OCI-LY3 (cell line): ENCODE results near the gene WFS1.

ENCODE experiments used
- CTCF ChIP-seq: fragments of 200-600, 300-600 bp; sonication (generic); IDR thresholded peaks from 2 replicates; pipeline ENCODE4 v1.5.1; 2014; ENCODE audit warnings: antibody characterized with exemption, low read length, low read depth
- EZH2phosphoT487 ChIP-seq: fragments of 200-600 bp; shearing (Covaris generic); IDR thresholded peaks from 2 replicates; pipeline ENCODE4 v1.6.1; 2018; ENCODE audit warnings: antibody characterized with exemption, mixed run types, low read depth

GRCh38 chr4:6272863-6273660 lies 3.4 kb downstream of the WFS1 start:
- TF ChIP-seq CTCF (no peak), EZH2phosphoT487 (no peak)
